ENCODE results near the gene COMMD4.
A peak's percentile ranks its signal among the peaks of the same experiment; 100 is the strongest.
"Not testable (repeated sequence)": the region's sequence is repeated elsewhere in the genome, so short reads cannot be mapped to it uniquely, and the experiment has no call there.

Gene COMMD4

GRCh38 chr15:75327491-75327890 is 8.4 kb upstream of the COMMD4 start:
- H3K4me3 ChIP-seq (ENCODE audit: low read depth, low read length) = no peak overlapping the region
- no peak for TF ChIP-seq CTCF (IDR thresholded peaks at IDR 0.05; ENCODE audit: low read depth, low read length)

GRCh38 chr15:75328493-75329314 is 7.2 kb upstream of the COMMD4 start:
- TF ChIP-seq CTCF (IDR thresholded peaks at IDR 0.05; ENCODE audit: low read depth, low read length) = no peak

GRCh38 chr15:75329571-75329970 is 6.3 kb upstream of the COMMD4 start:
- H3K4me3 ChIP-seq (ENCODE audit: low read depth, low read length) = no peak overlapping the region
- no peak for TF ChIP-seq CTCF (IDR thresholded peaks at IDR 0.05; ENCODE audit: low read depth, low read length)

More at GRCh38 chr15:75328493-75329314, 7.2 kb upstream of the COMMD4 start:
- H3K4me3 ChIP-seq (ENCODE audit: low read depth, low read length) = no peak overlapping the region

GRCh38 chr15:75332093-75332492 is 3.8 kb upstream of the COMMD4 start:
- not testable (repeated sequence) for H3K4me3 ChIP-seq (ENCODE audit: low read depth, low read length)

GRCh38 chr15:75333654-75334419 is 2.0 kb upstream of the COMMD4 start:
- not testable (repeated sequence) for H3K4me3 ChIP-seq (ENCODE audit: low read depth, low read length)

GRCh38 chr15:75335313-75335704 is 554 bp upstream of the COMMD4 start:
- no peak for TF ChIP-seq CTCF (IDR thresholded peaks at IDR 0.05; ENCODE audit: low read depth, low read length)

GRCh38 chr15:75338661-75339240 is 2.9 kb downstream of the COMMD4 start:
- TF ChIP-seq CTCF (IDR thresholded peaks at IDR 0.05; ENCODE audit: low read depth, low read length) = no peak

More at GRCh38 chr15:75335313-75335704, 554 bp upstream of the COMMD4 start:
- H3K4me3 ChIP-seq (ENCODE audit: low read depth, low read length) = peak overlapping the region; percentile 79

More at GRCh38 chr15:75338661-75339240, 2.9 kb downstream of the COMMD4 start:
- H3K4me3 ChIP-seq (ENCODE audit: low read depth, low read length) = no peak overlapping the region
